ENCODE data around the gene MYOG.

The MYOG gene

DNA sequence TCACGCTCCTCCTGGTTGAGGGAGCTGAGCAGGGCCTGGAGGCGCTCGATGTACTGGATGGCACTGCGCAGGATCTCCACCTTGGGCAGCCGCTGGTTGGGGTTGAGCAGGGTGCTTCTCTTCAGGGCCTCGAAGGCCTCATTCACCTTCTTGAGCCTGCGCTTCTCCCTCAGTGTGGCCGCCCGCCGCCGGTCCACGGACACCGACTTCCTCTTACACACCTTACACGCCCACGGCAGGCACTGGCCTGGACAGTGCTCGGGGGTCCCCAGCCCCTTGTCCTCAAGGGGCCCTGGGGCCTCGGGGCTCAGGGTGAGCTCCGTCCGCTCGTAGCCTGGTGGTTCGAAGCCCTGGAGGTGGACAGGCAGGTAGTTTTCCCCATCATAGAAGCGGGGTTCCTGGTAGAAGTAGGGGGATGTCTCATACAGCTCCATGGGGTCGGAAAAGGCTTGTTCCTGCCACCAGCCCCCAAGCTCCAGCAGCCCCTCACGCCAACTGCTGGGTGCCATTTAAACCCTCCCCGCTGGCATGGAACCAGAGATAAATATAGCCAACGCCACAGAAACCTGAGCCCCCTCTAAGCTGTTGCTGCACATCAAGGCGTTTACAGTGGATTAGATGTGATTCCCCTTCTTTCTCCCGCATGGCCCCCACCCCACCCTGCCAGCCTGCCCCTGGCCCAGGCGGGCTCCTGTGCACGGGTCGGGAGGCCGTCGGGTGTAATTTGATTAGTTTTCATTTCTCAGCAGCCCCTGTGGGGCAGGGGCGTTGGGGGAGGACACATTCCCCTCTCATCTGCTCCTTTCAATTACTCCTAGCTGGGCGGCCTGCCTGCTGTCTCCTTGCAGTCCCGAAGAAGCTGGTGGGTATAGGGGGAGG is at the start of gene MYOG:
MYOG (minus strand) TSS at position 485 of the 879 bp plus-strand sequence; CDS start at position 434, 51 bp downstream.
- DNase-seq (ENCODE audit: low read depth), result no peak

DNA sequence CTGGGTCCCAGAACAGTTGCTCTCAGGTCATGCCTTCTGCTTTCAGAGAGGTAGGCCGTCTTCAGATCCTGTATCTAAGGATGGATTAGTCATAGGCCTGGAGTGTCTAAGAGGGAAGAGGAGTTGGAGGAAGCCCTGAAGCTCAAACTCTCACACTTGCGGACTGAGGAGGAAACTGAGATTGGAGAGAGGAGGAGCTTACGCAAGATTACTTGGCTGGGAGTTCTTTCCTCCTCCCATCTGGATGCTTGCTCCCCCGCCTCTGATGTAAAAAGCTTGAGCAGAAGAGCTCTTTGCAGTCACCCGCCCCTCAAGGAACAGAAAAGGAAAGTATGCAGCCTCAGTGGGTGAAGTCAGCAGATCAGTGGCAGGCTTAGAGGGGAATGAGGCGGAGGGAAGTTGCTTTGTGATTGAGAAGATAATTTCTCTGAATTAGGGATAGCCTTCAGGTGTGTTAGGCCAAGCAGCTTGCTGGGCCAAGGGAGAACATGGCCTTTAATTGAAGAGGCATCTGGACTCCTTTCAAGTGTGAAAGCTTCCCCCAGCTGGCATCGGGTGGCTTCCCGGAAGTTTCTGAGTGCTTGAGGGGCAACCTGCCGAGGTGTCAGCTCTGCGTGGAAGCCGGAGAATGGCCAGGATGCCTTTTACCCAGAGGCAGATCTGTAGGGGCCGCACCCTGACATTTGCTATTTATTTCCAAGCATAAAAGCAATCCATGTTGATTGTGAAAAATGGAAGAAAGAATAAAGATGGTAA is 48.3 kb upstream of the MYOG start:
- DNase-seq (ENCODE audit: low read depth), result no peak

DNA sequence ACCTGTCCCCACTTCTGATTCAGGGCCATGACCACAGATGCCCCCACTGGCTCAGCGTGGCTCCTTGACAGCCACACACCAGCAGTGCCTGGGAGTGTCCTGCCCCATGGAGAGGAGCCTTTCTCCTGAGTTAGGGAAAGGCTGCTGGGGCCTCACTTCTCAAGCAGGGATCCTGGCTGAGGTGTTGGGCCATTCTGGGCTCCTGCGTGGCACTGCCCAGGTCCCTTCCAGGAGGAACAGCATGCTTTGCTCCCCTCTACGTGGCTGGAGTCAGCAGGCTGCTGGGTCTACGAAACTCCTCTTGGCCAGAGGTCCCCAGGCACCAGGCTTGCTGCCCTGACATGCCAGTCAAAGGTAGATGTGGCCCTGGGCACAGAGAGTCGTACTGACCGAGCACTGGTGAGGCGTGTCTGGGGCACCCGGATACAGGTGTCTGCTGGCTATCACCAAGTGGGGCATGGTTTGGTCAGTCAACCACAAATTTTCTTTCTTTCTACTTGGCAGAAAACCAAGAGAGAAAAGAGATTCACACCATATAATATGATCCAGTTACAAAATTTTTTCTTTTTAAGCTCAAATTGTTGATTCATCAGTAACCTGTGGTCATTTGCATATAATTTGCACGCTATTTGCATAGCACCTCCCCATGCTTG is 45.9 kb upstream of the MYOG start:
- no peak for DNase-seq (ENCODE audit: low read depth)

DNA sequence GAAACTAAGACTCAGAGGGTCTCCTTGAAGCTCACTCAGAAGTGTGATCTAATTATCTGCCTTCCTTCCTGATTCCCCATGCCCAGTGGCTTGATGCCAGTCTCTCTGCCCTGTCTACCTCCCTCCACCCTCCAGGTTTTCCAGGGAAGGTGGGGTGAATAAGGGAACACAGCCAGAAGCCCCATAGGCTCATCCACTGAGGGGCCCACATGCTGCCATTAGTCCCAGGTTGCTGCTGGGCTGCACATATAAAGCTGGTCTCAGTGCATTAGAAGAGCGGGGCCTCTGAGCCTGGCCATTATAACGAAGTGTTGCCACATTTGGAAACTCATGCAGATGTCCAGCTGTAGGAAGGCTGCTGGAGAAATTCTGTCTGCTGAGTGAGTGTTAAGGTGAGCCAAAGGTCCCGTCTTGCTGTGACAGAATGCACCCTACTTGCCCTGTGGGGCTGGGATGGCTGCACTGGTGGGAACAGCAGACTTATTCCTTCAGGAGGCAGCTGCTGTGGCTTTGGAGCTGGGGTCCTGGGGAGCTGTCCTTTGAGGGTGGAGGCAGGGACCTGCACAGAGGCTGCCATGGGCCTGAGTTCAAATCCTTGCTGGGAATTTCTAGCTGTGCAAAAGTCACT is 44.7 kb upstream of the MYOG start:
- no peak for DNase-seq (ENCODE audit: low read depth)

DNA sequence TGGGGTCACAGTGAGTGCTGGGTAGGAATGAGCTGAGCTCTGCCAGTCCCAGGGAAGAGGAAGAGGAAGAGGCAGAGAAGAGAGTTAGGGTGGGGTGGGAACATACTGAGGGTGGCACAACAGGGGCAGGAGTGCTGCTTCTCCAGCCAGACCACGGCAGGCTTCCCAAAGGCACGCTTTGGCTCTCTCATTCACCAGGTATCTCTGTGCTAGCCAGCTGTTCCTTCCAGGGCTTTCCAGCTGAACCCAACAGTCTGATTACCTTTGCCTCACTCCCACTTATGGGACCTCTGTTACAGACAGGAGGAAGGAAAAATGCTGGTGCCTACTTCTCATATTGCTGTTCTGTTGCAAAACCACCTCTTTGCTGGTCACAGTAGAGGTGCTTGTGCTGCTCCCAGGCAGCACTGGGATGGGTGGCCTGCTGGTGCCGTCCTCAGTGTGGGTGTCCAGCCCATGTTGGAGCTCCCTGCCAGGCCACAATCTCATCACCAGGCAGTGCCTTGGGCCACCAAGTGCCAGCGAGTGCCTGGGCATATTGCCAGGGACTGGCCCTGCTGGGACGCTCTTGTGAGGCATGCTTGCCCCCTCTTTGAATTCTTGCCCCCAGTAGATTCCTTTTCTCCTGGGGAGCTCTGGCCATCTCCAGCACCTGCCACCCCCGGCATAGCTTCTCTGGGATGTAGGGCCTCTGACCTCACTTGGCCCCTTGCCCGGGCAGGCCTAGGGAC is 43.9 kb upstream of the MYOG start:
- DNase-seq (ENCODE audit: low read depth), result no peak

DNA sequence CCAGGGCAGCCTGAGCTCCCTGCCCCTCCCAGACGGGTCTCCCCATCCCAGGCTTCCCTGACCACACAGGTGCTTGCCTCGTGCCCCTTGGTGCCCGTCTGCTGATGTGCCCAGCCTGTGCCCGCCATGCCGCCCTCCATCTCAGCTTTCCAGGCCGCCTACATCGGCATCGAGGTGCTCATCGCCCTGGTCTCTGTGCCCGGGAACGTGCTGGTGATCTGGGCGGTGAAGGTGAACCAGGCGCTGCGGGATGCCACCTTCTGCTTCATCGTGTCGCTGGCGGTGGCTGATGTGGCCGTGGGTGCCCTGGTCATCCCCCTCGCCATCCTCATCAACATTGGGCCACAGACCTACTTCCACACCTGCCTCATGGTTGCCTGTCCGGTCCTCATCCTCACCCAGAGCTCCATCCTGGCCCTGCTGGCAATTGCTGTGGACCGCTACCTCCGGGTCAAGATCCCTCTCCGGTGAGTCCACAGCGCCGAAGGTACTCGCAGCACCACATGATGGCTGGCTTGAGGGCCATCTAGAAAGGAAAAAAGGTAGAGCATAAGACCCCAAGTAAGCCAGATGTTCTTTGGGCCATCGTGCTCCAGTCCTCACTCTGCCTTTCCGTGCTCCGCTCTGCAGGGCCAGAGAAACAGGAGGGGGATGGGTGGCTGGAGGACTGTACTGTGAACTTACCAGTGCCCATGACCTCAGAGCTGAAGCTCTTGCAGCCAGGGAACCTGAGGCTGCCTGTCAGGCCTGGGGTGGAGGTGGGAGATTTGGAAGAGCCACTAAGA is 43.1 kb upstream of the MYOG start:
- DNase-seq (ENCODE audit: low read depth), result no peak

DNA sequence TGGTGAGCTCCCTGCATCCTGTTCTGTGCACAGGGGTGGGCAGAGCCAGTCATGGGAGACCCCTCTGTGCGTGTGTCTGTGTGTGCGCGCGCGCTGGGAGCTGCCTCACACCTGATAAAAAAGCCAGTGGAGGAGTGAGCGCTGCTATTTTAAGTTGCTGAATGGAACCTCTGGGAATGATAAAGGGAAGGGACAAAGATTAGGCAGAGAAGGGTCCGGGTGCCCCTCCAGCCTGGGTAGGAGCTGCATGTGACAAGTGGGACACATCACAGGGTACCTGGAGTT is 42.6 kb upstream of the MYOG start:
- no peak for DNase-seq (ENCODE audit: low read depth)

DNA sequence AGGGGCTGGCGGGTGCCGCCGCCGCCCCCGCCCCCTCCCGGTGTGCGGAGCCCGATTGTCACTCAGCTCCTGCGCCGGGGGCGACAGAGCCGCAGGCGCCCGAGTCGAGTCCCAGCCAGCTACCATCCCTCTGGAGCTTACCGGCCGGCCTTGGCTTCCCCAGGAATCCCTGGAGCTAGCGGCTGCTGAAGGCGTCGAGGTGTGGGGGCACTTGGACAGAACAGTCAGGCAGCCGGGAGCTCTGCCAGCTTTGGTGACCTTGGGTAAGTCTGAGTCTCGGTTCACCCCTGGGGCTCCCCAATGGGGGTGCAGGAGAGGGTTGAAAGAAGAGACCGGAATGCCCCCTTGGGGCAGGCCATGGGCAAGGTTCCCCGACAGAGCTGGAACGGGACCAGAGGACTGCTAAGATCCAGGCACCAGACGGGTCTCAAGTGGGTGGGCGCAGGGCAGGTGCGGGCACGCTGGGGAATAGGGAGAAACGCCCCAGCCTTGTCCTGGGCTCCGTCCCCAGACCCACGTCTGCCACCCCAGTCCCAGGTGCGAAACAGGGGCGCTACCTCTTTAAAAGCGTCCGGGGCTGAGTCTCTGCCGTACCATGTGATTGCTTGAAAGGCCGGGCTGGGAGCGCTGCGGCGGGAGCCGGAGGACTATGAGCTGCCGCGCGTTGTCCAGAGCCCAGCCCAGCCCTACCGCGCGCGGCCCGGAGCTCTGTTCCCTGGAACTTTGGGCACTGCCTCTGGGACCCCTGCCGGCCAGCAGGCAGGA is 42.0 kb upstream of the MYOG start, which contains the start of gene ADORA1:
ADORA1 (plus strand) TSS at position 61 of the 765 bp plus-strand sequence. CDS start 1,116 bp downstream, outside the sequence.
- no peak for DNase-seq (ENCODE audit: low read depth)

DNA sequence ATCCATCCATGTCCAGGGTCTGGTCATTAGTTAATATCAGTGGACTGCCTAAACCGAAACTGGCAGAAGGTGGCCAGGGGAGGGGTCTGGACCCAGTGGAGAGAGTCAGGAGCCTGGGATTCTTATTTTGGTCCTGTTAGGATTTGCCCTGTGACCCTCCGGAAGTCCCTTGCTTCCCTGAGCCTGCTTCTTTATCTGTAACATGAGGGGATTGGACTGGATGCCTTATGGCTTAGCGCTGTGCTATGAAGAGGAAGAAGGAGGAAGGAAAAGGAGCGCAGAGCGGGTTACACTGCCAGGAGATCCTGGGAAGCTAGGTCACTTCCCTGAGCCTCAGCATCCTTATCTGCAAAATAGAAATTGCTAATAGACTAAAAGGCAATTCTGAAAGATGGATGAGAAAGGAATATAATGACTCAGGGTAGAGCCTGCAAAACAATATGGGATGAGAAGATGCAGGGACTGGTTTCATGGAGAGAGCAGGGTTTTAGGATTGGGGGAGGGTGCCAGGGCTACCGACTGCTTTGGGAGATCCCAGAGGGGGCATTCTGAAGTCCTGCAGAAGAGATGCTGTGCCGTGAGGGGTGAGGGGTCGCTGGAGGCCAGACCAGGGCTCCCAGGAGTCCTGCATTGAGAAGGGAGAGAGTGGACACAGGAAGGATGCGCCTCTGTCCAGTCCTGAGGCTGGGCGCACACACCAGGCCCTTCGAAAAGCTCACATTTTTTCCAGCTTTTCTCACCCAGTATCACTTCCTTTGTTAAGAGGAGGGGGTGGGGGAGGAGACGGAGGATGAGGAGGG is 41.3 kb upstream of the MYOG start:
- no peak for DNase-seq (ENCODE audit: low read depth)

DNA sequence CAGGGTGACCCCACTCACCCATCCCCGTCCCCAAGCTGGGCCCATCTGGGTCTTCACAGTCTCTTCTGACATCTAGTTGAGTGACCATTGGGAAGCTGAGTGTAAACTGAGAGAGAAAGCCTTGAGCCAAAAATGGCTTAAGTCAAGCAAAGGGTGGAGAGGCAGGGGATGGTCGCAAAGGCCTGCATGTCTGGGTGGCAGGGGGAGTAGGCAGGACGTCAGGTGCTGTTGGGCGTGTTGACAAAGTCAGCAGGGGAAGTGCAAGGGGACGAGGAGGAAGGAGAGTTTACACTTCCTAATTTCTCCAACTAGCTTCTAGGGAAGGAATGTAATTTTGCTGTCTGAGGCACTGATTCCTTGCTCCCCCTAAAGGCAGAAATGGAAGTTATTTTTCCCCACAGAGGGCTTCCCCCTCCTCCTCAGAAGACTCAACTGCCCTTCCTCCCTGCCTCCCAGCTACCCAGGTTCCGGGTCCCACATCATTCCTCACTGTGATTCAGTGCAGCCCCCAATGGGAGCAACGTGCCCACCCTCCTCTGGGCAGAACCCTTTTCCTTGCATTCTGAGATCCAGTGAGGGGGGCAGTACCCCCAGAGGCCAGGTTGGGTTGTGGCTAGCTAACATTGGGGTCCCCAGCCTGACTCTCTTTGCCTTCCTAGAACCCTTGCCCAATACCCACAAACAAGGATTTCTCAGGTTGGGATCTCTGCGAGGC is 40.5 kb upstream of the MYOG start:
- no peak for DNase-seq (ENCODE audit: low read depth)

DNA sequence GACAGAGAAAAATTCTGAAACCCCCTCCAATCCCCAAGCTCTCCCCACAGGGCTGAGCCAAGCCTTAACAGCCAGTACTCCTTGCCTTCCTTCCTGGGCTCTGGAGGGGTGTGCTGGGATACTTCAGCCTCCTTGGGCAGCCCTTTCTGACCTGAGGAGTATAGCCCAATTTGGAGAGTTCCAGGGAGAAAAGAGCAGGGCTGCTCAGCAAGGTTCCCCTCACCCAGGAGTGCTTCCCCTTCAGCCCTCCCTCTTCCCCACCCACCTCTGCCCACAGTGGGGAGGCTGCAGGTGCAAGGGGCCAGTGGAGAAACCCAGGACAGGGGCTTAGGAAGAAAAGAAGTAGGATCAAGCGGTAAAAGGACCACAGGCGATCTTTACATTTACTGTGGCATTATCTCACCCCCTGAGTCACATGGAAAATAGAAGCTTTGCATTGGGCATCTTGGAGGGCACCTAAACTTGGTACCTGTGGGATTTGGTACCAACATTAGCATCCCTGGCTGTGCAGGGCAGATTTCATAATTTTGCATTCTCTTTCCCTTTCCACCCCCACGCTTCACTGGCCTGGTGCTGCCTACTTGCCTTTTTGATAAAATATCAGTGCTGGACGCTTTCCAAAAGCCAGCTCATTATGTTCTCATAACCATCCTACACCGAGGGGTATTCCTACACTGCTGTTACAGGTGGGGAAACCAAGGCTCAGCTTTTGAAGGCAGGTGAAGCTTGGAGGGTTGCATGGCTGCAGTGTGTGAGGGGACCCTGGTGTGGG is 38.9 kb upstream of the MYOG start:
- no peak for DNase-seq (ENCODE audit: low read depth)

DNA sequence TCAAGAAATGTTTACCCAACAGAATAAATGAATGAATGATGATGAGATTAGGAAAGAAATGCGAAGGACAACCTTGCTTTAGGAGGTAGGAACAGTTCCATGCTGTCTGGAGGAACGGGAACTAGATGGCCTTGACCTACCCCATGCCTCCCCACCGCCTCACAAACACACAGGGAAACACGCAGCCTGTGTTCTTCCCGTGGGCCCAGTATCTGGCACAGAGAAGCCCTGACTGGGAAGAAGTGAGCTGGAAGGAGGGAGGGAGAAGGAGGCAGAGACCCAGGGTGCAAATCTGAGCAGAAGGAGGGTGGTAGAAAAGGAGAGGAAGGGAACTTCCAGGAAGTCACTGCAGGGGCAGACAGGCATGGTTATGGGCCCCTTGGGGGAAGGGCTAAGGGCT is 38.2 kb upstream of the MYOG start:
- DNase-seq (ENCODE audit: low read depth), result no peak

DNA sequence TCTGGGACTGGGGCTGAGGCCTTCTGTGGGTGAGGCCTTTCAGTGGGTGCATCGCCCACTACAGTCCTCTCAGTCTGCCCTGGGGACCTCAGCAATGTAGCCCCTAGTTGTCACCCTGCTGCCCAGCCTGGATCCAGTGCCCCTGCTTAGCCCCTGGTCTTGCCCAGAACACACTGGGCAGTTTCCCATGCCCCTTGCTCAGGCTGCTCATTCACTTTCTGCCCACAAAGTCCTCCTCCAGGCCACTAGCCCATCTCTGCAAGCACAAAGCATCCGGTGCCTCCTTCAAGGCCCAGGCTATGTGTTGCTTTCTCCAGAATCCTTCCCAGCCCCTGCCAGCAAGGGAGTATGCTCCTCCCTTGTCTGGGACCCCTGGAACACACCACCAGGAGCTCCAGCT is 36.3 kb upstream of the MYOG start:
- DNase-seq (ENCODE audit: low read depth), result no peak

DNA sequence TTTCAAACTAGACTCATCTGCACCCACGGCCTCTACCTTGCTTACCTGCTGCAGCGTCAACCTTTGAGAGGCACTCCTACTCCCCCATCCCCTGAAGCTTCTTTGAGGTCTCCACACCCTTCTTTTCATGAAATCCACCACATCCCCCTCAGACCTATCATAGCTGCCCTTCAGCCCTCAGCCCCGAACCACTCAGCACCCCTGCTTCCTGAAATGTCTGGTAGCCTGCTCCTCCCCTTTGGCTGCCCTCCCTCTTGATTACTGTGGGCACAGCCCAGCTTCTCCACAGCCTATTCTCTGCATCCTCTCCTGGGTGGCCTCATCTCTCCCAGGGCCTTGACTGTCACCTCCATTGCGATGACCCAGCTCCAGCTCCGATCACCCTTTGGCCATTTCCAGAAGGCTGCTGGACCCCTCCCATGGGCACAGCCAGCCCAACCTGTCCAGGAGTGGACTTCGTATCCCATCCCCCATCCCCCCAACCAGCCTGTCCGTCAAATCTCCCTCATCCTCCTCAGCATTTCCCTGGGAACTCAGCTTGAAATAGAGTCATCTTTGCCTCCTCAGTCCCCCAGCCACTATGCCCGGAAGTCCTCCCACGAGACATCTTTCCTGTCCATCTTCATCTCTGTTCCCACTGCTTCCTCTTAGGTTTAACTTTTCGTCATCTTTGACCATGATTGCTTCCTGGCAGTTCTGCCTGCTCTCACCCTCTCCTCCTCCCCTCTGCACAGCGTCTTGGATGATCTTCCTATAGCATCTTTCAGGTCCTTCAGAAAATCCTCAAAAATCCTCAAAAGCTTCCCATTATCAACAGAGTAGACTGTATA is 35.6 kb upstream of the MYOG start:
- DNase-seq (ENCODE audit: low read depth), result no peak

DNA sequence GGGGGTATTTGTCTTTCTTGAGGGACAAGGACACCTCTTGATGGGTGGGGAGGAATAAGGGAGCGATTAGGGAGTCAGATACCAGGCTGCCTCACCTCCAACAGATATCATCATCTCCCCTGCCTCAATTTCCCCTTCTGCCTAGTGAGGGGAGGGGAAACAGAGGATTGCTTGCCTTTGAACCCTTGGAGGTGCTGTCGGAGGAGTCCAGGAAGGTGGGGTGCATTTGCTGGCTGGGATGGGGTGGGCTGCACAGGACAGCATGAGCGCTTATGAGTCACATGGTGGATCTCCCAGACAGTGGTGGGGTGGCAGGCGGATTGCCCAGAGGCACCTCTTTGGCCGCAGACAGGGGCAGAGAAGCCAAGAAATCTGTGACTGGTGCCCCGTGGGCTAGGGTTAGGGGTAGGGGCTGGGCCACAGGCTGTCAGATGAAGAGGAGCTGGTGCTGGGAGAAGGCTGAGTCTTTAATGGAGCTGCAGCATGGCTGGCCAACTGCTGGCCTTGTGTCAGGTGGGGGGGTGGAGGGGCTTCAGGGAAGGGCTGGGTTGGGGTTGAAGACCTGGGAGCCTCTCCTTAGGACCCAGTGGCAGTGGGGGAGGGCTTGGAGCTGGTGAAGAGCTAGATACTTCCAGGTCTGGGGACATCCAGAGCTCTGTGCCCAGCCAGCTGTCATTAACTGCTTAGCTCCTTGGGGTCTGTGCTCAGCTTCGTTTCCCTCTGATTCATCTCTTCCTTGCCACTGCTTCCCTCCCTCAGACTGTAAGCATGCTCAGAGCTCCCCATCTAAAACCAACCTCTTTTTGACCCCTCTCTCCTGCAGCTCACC is 34.7 kb upstream of the MYOG start:
- no peak for DNase-seq (ENCODE audit: low read depth)

All from stimulated activated CD8-positive, alpha-beta memory T cell treated with anti-CD3 and anti-CD28 coated beads, Interleukin-4, amount 100 ng/mL, for 24 hours (primary cell).